ENCODE data around the gene PCLAF. TPM values are rescaled to one million over a fixed set of nuclear protein-coding genes. Genes with fewer than 3 reads are reported as not detected.
"Not testable (repeated sequence)": the region's sequence is repeated elsewhere in the genome, so short reads cannot be mapped to it uniquely, and the experiment has no call there.

PCLAF gene
- polyA plus RNA-seq, 3 donors, result 36.3 to 47.8 (median 36.8) TPM

DNA sequence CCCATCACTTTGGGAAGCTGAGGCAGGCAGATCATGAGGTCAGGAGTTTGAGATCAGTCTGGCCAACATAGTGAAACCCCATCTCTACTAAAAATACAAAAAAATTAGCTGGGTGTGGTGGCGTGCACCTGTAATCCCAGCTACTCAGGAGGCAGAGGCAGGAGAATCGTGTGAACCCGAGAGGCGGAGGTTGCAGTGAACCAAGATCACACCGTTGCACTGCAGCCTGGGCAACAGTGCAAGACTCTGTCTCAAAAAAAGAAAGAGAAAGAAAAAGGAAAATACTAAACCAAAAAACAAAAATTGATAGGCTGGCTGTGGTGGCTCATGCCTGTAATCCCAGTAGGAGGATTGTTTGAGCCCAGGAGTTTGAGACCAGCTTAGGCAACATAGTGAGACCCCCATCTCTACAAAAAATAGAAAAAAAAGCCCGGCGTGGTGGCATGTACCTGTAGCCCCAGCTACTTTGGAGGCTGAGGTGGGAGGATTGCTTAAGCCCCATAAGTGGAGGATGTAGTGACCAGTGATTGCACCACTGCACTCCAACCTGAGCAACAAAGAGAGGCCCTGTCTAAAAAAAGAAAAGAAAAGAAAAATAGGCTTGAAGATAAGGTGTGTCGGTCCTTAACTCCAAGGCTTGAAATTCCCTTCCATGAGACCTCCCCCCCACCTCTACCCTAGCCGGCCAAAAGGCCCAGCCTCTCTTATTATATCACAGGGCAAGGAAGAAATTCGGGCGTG is 941 bp downstream of the PCLAF start:
- not testable (repeated sequence) for DNase-seq

DNA sequence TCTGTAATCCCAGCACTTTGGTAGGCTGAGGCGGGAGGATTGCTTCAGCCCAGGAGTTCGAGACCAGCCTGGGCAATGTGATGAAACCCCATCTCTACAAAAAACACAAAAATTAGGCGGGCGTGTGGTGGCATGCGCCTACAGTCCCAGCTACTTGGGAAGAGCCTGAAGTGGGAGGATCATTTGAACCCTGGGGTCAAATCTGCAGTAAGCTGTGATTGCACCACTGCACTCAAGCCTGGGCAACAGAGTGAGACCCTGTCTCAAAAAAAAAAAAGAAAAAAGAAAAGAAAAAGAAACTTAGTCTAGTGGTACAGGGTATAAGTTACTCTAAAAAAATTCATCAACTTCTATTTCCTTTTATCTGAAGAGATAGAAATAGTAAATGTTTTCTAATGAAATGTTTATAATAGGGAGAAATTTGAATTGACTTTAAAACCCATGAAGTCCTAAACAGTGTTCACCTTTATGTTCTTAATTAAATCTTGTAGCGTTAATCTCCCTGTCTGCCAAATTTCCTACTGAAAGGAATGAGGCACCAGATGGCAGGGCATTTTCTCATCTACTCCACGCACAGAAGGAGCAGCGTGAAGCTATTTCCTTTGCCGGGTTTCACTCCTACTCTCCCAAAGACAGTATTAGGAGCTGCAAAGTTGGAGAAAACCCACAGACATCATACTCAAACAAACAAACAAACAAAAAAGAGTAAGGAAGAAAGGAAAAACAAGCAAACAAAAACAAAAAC is 1.9 kb downstream of the PCLAF start:
- no peak for DNase-seq

DNA sequence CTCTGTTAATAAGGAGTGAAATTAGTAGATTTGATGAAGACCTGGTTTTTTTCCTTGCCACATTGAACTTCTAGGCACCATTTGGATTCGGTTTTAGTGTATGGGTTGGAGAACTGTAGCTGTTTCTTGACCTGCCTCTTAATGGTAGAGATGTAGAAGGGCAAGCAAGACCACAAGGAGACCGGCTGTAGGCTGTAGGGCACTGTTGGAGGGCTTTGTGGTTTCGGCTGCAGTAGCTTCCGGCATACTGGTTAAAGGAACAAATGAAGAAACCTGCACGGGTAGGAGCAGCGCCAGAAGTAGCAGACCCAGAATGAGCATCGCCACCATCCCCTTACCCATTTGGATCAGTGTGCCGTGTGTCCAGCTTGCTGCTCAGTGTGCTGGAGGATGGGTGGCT is 7.9 kb downstream of the PCLAF start:
- DNase-seq, result no peak

DNA sequence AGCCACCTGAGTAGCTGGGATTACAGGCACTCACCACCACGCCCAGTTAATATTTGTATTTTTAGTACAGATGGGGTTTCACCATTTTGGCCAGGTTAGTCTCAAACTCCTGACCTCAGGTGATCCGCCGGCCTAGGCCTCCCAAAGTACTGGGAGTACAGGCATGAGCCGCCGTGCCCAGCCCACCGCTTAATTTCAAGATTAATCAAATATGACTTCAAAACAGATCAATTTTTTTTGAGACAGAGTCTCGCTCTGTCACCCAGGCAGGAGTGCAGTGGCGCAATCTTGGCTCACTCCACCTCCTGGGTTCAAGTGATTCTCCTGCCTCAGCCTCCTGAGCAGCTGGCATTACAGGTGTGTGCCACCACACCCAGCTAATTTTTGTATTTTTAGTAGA is 9.9 kb downstream of the PCLAF start:
- not testable (repeated sequence) for DNase-seq

DNA sequence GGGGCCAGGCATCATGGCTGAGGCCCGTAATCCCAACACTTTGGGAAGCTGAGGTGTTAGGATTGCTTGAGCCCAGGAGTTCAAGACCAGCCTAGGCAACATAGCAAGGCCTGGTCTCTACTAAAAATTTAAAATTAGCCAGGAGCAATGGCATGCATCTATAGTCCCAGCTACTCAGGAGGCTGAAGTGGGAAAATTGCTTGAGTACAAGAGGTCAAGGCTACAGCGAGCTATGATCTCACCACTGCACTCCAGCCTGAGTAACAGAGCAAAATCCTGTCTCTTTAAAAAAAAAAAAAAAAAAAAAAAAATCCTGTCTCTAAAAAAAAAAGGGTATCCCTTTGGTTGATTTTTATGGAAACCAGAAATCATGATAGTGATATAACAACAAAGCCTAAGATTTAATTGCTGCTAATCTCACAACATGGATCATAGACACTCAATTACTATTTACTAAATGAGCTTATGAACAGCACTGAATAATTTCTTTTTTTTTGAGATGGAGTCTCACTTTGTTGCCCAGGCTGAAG is 12.1 kb downstream of the PCLAF start:
- DNase-seq, result no peak

DNA sequence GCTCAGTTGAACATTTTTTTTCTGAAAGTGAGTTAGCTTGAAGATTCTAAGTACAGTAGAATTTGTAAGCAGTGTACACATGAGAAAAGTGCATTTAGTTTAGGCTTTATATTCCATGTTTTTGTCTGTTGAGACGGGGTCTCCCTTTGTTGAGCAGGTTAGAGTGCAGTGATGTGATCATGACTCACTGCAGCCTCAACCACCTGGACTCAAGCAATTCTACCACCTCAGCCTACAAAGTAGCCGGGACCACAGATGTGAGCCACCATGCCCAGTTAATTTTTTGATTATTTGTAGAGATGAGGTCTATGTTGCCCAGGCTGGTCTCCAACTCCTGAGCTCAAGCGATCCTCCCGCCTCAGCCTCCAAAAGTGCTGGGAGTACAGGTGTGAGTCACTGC is 20.0 kb downstream of the PCLAF start:
- no peak for DNase-seq

DNA sequence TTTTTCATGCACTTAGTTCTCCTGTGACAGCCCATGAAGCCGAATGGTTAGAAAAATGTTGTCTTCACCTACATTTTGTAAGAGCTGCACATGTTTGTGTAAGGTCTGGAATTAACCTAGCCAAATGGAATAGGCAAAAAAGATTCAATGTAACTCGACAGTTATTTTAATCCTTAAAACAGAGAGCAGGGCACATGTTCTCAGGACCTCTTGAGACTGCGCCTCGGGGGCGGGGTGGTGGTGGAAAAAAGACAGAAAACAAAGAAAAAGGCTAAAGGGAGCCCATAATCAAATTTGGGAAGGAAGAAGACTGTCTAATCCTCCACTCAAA is 24.6 kb downstream of the PCLAF start:
- no peak for DNase-seq

DNA sequence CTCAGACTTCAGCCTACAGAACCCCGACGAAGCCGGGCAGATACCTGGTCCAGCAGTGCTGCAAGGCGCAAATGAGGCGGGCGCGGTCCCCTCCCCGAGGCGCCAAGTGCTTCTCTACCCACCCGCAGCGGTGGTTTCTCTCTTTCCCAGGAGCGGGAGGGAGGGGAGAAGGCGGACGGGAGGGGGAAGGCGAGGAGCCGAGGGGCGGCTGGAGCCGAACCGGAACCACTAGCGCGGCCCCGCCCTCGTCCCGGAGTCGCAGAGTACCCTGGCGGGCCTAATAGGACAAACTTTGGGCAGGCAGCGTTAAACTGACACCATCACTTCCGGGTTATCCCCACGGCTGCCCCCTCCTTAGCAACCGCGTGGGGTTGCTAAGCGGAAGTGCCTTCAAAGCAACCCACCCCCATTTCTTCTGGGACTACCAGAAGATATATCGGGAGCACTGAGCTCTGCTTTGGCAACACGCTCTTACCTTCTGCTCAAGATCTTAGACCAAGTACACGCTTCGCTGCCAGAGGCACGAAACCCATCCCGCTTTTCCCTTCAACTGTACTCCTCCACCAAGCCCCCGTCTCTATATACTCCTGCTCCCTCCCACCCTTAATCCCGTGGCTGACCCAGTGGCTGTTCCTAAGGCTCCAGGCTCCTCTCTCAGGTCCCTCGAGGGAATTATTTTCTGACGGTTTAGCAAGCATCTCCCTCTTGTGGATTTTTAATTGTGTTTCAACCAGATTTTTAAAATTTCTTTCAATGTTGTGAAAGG is 25.1 kb downstream of the PCLAF start, which contains the start of gene CSNK1G1:
TSS of gene CSNK1G1 (minus strand) at position 230 of the 766 bp plus-strand sequence. CDS start 55,674 bp downstream, outside the sequence.
- DNase-seq, result peak; percentile 98

DNA sequence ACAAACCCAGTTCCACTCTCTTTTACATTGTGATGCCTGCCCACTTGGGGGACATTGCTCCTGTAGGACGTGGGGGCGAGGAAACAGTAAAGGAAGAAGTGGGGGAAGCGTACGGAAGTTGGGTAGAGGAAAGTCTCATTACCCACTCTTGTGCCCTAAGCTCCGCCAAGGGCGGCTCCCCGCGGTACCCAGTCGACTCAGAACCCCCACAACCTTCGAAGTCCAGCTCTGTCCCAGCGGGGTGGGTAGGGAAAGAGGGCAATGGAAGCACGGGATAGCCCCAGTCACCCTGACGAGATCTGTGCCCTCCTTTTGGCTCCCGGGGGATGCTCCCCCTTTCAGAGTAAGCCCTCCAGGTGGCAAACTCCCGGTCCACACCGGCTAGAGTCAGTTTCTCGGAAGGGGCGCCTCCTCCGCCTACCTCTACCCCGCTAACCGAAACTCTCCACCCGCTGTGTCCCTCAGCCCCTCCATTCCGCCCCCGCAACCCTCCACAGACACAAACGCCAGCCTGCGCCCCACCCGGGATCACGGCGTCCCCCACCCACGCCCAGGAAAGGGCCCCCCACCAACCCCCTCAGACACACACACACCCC is 25.8 kb downstream of the PCLAF start:
- peak; percentile 17 for DNase-seq

DNA sequence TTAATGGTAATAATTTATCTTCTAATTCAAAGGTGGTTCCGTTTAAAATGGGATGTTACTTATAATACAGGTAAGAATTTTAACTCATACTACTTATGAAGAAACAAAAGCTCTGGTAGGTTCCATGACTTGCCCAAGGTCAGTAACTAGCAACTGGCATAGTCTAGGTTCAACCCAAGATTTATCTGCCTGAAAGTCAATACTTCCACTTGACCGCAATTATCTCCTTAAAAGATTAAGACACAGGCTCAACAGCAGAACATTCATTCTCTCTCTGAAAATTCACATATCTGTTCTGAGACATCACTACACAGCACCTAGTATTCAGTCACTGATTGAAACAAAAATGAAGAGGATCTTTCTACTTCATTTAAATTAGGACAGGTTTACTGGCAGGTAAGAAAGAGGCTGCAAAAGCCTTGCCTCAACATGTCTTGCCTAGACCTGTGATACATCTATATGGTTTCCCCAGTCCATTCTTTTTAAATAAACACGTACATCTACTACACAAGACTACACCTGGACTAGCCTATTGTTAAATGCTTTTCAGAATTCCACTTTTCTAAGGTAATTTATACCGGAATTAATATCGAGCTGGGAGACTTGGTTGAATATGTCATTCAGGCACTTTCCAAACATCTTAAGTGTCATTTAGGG is 26.4 kb downstream of the PCLAF start:
- DNase-seq, result no peak

DNA sequence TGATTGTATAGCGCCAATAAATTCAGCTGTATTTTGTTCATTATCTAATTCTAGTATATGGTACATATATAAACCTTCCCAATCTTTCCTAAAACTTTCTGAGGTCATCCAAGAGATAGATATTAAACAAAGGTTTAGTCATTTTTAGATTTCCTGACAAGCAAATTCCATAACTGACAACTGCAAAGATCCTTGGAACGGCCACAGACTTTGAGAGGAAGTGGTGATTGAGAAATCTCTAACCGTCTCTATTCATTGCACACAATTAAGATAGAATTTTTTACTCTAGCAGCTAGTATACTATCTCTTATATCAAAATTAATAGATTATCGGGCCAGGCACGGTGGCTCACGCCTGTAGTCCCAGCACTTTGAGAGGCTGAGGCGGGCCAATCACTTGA is 30.0 kb downstream of the PCLAF start:
- DNase-seq, result no peak

DNA sequence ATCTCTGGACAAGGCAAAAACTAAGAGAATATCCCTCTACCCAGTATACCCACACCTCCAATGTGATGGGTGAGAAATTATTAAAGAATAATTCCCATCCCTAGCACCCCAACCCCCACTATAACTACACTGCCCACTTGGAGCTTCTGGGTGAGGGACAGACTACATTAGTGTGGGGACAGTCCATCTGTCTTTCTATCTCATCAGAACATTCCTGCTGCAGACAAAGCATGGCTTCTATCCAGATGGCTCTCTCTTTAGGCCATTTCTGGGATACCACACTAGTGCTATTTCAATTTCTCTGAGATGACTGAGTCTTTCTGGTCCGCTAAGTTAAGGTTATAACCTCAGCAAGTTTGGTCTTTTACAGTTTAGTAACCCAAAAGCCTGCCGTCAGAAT is 31.9 kb downstream of the PCLAF start:
- no peak for DNase-seq

DNA sequence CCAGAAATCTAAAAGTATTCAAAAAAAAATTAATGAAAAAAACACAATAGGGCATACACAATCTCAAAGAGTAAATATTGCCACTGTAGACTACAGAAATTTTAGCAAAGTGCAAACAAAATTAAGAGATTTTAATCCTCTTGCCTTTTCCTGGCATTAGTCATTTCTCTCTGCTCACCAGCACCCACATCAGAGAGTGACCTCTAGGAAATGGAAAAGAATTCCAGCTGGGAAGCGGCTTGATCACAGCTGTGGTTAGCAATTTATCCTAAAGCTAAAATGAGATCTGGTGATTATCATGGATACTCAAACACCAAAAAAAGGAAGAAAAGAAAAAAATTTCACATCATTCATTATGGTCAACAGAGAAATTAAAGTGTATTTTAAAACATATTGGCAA is 32.8 kb downstream of the PCLAF start:
- no peak for DNase-seq

DNA sequence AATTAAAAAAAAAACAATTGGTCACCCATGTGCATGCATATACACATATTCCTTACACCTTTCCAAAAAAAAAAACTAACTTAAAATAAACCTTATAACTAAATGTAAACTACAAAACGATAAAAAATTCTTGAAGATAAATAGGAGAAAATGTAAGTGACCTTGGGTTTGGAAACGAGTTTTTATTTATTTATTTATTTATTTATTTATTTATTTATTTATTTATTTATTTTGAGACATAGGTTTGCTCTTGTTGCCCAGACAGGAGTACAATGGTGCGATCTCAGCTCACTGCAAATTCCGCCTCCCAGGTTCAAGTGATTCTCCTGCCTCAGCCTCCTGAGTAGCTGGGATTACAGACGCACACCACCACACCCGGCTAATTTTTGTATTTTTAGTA is 35.0 kb downstream of the PCLAF start:
- DNase-seq, result not testable (repeated sequence)

DNA sequence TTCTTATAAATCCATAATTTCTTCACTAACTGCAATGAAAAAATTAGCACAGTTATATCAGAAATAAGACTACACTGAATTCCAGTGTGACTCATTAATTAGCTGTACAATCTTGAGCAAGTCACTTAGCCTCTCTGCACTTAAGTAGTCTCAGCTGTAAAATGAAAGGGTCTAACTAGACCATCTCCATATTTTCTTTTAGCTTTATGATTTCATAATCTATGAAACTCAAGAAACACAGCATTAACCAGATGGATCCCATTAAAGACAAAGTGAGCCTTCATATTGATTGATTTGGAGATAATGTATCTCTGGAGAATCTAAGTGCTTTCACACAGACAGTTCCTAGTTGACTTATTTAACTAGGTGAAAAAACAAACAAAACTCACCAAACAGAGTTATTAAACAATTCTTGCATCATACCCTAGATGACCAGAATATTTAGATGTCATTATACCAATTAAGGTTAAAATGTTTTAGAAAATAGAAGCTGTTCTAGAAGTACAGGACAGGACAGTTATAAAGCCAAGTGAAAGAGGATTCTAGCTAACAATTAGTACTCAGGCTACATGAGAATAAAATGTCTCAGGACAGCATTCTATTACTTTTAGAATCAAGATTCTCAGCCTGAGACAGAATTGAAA is 36.5 kb downstream of the PCLAF start:
- DNase-seq, result no peak

DNA sequence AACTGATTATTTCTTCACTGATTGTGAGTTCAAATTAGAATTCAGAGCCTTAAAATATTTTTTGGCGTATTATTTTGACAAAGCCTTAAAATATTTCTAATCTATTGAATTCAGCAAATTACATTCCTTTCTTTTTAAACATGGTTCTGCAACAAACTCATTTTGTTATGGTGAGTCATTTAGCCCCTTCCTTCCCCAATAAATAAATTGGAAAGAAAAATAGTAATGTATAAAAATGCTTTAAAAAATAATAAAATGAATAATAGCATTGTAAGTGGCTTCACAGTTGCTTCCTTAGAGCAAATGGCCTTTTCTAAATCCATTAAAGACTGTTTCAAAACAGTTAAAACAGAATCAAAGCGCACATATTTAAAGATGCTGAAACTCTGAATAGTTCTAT is 37.4 kb downstream of the PCLAF start:
- no peak for DNase-seq

DNA sequence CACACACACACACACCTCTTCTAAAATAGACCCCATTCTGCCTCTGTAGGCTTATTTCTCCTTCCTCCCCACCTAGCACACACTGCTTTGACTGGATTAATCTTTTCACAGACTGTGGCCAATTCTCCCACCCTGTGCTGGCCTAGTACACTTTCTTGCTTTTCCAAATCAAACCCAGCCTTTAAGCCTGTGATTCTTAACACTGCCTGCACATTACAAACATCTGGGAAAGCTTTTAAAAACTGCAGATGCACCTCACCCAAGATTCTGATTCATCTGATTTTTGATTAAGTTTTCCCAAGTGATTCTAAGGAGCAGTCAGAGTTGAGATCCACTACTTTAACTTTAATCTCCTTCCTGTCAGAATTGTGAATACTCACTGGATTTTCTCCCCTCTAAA is 38.0 kb downstream of the PCLAF start:
- no peak for DNase-seq

DNA sequence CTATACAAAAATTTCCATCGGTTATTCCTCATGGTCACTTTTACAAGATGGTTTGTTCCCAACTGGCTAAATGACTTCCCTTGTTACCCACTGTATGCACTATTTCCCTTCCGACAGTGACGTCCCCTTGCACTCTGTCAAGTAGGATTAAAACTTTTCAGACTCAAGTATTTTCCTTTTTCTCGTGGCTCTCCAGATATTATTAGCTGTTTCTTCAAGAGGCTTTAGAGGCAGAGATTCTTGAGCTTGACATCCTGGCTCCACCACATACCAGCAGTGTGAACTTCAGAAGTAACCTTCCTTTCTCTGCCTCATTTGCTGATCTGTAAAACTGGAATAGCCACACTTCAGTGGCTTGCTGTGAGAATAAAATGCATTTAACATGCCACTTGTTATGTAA is 39.3 kb downstream of the PCLAF start:
- DNase-seq, result no peak

DNA sequence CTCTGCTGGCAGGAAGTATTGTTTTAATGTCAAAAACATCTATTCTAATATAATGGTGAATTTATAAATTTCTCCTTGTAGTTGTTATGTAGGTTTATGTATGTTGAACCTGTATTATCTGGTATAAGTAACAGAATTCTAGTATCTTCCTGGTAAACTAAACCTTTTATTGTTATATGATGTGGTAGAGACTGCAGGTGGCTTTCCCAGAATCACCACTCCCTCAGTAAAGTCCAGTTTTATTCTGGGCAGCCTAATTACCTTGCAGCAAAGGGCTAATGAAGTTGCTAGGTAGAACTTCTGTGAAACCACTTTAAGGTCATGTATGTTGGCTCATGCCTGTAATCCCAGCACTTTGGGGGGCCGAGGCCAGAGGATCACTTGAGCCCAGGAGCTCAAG is 40.9 kb downstream of the PCLAF start:
- no peak for DNase-seq

DNA sequence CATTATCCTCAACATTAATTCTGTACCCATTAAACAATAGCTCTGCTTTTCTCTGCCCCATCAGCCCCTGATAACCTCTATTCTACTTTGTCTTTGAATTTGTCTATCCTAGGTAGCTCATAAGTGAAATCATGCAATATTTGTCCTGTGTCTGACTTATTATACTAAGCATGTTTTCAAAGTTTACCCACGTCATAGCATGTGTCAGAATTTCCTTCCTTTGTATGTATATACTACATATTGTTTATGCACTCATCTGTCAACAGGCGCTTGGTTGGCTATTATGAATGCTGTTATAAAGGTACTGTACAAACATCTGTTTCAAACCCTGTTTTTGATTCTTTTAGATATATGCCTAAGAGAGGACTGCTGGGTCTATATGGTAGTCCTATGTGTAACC is 43.5 kb downstream of the PCLAF start:
- DNase-seq, result no peak

Data from renal pelvis (tissue), 4 donors.